ENCODE results near the gene BBOX1.

BBOX1 gene

DNA sequence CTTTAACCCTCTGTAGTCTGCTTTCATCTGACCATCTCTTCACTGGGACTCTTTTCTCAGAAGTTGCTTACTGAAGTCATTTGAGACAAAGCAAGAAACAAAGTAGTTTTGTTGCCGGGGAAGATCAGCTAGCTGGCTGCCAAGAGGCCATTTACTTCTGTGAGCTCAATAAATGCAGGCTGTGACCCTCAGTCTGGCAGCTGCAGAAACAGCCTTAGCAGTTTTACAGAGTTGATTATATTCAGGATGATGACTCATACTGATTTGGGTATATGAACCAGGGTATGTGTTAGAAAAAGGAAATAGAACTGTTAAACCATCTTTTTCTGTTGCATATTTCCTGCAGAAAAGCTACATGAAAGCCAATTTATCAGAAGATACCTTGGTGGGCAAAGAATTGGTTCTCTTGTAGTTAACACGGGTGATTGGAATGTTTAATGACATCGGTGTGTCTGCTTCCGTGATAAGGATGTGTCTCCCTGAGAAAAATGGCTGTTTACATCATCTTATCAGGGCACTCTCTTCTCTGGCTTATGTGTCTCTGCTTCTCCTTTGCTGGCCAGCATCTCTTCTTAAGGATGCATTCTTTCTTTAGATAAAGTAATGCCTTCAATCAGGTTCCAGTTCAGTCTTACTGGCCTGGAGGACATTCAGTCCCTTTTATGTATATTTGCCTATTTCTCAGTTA lies 28.2 kb upstream of the BBOX1 start:
- Histone ChIP-seq H3K36me3 (ENCODE audit: insufficient read depth, low read length) (no peaks in the 10 kb centered on the region), H3K4me1 (ENCODE audit: insufficient read depth, low read length) (peaks cover 29% of the 10 kb centered on the region), H3K9me3 (ENCODE audit: low read length) (peaks cover 2% of the 10 kb centered on the region), H3K27me3 (ENCODE audit: insufficient read depth, low read length) (no peaks in the 10 kb centered on the region), H2AFZ (ENCODE audit: low read depth, low read length) (peak overlapping the region; percentile 31), H3K4me3 (ENCODE audit: low read length) (no peak overlapping the region)

DNA sequence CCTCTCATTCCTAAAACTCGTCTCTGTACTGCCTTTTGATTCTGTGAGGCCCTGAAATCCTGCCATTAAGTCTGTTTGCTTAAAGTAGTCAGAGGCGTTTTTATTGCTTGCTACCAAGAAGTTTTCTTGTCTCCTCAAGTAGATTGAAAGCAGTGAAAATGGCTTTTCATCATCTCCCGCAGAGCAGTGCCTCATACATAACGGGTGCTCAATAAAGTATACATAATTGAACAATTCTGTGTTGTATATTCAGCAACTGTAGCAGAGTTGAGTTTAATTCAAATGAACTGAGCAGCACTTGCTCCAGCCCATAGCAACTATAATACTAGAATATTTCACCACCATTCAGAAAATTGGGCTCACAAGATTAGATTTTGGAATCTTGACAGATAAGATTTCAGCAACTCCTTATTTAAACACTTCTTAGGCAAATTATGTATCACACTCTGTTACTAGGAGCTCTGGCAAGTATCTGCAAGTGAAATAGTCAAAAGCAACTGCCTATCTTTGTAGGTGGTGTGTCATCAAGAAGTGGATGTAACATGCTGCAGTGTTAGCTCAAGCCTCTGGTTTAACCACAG lies 26.7 kb upstream of the BBOX1 start:
- Histone ChIP-seq H3K4me1 (ENCODE audit: insufficient read depth, low read length) (peaks cover 29% of the 10 kb centered on the region), H3K4me3 (ENCODE audit: low read length) (no peak overlapping the region), H3K36me3 (ENCODE audit: insufficient read depth, low read length) (no peaks in the 10 kb centered on the region), H2AFZ (ENCODE audit: low read depth, low read length) (peak overlapping the region; percentile 5), H3K9me3 (ENCODE audit: low read length) (peaks cover 2% of the 10 kb centered on the region), H3K27me3 (ENCODE audit: insufficient read depth, low read length) (no peaks in the 10 kb centered on the region)

DNA sequence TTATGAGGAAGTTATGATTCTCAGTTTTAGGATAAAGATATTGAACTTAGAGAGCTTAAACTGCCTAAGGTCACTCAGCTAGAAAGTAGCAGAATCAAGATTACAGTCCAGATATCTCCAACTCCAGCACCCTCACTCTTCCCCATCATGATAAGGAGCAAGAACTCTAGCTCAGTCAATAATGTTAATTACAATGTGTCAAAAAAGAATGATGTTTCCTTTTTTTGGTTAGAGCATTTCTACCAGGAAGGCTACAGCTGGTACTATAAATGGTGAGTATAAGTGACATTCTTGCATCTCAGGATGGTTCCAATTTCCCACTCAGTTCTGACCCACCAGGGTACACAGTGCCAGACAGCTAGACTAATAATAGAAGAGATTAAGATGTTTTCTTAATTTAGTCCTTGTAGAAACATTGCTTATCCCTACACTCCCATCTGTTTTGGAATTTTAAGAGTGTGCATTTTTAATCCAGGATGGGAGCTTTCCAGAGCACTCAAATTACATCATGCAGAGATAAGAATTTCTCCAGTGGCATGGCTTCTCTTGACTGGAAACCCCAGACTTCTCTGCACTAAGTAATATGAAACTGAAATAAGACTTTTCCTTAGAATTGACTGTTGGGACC lies 21.6 kb upstream of the BBOX1 start:
- Histone ChIP-seq H2AFZ (ENCODE audit: low read depth, low read length) (no peak overlapping the region), H3K27me3 (ENCODE audit: insufficient read depth, low read length) (no peaks in the 10 kb centered on the region), H3K9me3 (ENCODE audit: low read length) (peaks cover 2% of the 10 kb centered on the region), H3K36me3 (ENCODE audit: insufficient read depth, low read length) (no peaks in the 10 kb centered on the region), H3K4me1 (ENCODE audit: insufficient read depth, low read length) (peaks cover 2% of the 10 kb centered on the region), H3K4me3 (ENCODE audit: low read length) (no peak overlapping the region)

DNA sequence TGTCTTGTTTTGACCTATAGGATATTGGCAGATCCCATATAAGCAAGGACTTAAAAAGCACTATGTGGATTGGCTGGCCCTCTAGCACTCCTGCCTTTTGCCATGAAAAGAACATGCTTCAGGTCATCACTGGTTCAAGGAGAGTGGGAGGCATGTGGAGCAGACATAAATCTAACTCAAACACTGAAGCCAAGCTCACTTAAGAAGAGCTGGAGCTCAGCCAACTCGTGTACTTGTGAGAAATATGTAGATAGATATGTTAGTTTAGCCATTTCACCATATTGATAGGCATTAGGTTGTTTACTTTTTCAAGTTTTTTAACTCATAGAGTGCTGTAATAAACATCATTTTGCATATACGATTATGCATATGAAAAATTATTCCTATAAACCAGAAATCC lies 19.9 kb upstream of the BBOX1 start:
- H3K4me1 ChIP-seq (ENCODE audit: insufficient read depth, low read length): no peaks in the 10 kb centered on the region
- no peaks in the 10 kb centered on the region for H3K27me3 ChIP-seq (ENCODE audit: insufficient read depth, low read length)
- peaks cover 2% of the 10 kb centered on the region for H3K9me3 ChIP-seq (ENCODE audit: low read length)
- H3K4me3 ChIP-seq (ENCODE audit: low read length): no peak overlapping the region
- no peaks in the 10 kb centered on the region for H3K36me3 ChIP-seq (ENCODE audit: insufficient read depth, low read length)
- no peak overlapping the region for H2AFZ ChIP-seq (ENCODE audit: low read depth, low read length)

DNA sequence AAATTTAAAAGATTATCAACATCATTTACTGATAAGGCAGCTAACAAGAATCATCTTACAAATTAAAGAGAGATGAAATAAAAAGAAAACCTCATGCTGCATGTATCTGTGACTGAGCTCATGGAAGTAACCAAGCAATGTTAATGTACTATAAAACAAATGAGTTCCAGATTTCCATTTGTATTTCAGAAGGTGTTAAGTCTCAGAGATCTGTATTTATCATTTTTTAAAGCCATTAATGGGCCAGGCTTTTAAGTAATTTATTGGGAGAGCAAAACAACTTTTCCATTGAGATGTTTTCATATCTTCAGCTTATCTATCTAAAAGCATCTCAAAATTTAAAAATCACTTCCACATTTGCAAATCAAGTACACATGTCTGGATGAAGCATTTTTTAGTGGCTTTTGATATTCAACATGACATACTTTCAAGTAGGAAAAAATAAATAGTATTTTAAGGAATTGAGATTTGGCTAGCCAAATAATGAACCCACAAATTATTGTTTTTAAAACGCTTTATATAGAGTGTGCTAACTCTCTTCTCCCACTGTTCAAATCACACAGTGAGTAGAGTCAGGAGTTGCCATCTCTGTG lies 17.9 kb upstream of the BBOX1 start:
- H3K27me3 ChIP-seq (ENCODE audit: insufficient read depth, low read length): no peaks in the 10 kb centered on the region
- no peaks in the 10 kb centered on the region for H3K9me3 ChIP-seq (ENCODE audit: low read length)
- no peaks in the 10 kb centered on the region for H3K36me3 ChIP-seq (ENCODE audit: insufficient read depth, low read length)
- H3K4me1 ChIP-seq (ENCODE audit: insufficient read depth, low read length): no peaks in the 10 kb centered on the region
- H2AFZ ChIP-seq (ENCODE audit: low read depth, low read length): no peak overlapping the region
- H3K4me3 ChIP-seq (ENCODE audit: low read length): no peak overlapping the region

DNA sequence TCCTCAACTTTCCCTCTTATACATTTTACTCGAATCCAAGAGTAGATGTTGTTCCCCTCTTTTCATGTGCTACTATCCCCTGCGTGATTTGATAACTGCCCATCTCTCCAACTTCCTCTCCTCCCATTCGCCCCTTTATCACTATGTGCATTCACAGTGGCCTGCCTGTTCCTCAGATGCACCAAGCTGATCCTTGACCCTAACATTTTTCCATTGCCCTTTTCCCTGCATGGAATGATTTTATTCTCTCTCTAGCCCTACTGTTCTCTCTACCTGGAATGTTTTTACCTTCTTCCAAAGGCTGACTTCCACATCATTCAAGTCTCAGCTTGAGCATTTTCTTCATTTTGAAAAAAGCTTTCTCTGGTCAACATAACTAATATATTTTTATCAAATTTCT lies 15.8 kb upstream of the BBOX1 start:
- Histone ChIP-seq H3K4me3 (ENCODE audit: low read length) (no peak overlapping the region), H2AFZ (ENCODE audit: low read depth, low read length) (no peak overlapping the region), H3K36me3 (ENCODE audit: insufficient read depth, low read length) (no peaks in the 10 kb centered on the region), H3K9me3 (ENCODE audit: low read length) (no peaks in the 10 kb centered on the region), H3K4me1 (ENCODE audit: insufficient read depth, low read length) (no peaks in the 10 kb centered on the region), H3K27me3 (ENCODE audit: insufficient read depth, low read length) (no peaks in the 10 kb centered on the region)

DNA sequence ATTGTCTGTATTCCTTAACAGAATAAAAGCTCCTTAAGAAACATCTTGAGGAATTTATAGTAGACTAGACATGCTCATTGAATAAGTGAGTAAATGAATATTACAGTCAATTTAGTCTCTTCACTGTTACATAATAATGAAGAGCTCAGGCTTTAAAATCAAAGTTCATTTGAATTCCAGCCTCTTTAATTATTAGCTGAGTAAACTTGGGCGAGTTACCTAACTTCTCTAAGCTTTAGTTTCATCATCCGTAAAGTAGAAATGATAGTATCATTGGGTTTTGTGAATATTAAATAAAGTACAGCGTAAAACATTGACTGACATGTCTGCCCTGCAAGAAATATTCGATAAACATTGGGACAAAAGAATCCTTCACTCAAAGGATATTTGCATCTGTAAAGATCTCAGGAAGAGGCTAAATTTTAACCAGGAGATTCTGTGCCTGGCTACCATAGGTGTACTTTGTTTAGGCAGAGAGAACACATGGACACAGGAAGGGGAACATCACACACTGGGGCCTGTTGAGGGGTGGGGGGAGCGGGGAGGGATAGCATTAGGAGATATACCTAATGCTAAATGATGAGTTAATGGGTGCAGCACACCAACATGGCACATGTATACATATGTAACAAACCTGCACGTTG lies 15.2 kb upstream of the BBOX1 start:
- H3K27me3 ChIP-seq (ENCODE audit: insufficient read depth, low read length): no peaks in the 10 kb centered on the region
- no peaks in the 10 kb centered on the region for H3K9me3 ChIP-seq (ENCODE audit: low read length)
- H3K36me3 ChIP-seq (ENCODE audit: insufficient read depth, low read length): no peaks in the 10 kb centered on the region
- H3K4me1 ChIP-seq (ENCODE audit: insufficient read depth, low read length): no peaks in the 10 kb centered on the region
- no peak overlapping the region for H2AFZ ChIP-seq (ENCODE audit: low read depth, low read length)
- no peak overlapping the region for H3K4me3 ChIP-seq (ENCODE audit: low read length)

DNA sequence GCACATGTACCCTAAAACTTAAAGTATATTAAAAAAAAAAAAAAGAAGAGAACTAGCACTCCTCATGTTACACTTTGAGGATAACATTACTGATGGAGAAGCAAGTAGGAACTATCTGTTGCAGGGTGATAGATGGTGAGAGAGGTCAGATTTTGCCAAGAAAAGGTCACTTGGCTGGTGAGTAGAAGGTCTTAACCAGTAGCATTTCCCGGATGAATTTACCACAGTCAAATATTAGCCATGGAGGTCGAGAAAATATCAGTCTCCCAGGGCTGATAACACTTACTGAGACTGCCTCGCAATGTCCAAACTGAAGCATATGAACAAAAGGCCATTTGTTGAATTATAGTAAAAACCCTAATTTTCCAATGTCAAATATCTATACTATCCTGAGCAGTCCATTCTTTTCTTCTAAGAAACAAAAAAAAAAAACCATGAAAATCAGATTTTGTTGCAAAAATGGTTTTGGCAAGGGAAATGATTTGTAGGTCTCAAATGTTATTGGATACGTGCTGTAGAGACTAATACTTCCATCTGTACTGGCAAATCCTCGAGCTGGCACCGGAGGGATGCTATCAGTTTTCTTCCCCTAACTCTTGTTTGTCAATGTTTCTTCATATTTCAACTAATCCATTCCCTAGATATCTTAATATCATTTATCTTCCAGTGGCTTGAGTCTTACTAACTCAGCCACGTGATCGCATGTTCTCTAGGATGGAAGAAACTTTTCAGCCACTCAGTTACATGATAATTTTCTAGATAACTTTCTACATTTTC lies 14.5 kb upstream of the BBOX1 start:
- no peaks in the 10 kb centered on the region for H3K27me3 ChIP-seq (ENCODE audit: insufficient read depth, low read length)
- H2AFZ ChIP-seq (ENCODE audit: low read depth, low read length): no peak overlapping the region
- H3K4me1 ChIP-seq (ENCODE audit: insufficient read depth, low read length): no peaks in the 10 kb centered on the region
- no peak overlapping the region for H3K4me3 ChIP-seq (ENCODE audit: low read length)
- H3K36me3 ChIP-seq (ENCODE audit: insufficient read depth, low read length): no peaks in the 10 kb centered on the region
- no peaks in the 10 kb centered on the region for H3K9me3 ChIP-seq (ENCODE audit: low read length)

DNA sequence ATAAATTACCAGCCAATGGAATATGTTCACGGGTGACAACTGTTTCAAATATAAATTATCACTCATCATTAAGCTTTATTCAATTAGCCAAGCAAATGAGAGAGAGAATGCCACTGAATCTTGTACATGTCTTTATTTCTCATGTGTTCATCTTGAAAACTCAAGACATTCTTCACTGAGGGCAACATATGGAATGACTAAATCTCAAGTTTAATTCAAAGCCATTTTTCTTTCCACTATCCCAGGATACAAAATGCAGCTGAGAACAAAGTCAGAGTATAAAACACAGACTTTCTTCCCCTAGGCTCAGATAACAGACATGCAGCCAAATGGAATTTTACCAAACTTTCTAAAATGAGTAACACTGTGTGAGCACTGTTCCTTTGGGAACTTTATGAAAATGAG lies 12.1 kb upstream of the BBOX1 start:
- H3K27me3 ChIP-seq (ENCODE audit: insufficient read depth, low read length): no peaks in the 10 kb centered on the region
- no peaks in the 10 kb centered on the region for H3K36me3 ChIP-seq (ENCODE audit: insufficient read depth, low read length)
- no peak overlapping the region for H3K4me3 ChIP-seq (ENCODE audit: low read length)
- no peaks in the 10 kb centered on the region for H3K9me3 ChIP-seq (ENCODE audit: low read length)
- no peaks in the 10 kb centered on the region for H3K4me1 ChIP-seq (ENCODE audit: insufficient read depth, low read length)
- no peak overlapping the region for H2AFZ ChIP-seq (ENCODE audit: low read depth, low read length)

DNA sequence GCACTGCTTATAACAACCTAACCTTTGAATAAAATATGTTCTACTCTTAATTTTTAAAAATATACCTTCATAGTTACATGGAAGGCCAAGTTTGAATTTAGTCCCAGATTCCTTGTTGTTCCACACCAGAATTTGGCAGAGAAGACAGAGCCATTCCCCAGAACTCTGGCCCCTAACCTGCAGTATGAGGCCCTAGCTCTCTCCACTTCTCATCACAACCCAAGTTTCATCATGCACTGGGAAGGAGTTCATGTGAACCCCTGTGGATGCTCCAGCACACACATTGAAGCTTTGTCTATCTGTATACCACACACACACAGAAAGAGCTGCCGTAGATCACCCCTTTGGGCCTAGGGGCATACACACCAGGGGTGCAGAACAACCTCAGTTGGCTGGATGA lies 10.6 kb upstream of the BBOX1 start:
- no peaks in the 10 kb centered on the region for H3K4me1 ChIP-seq (ENCODE audit: insufficient read depth, low read length)
- no peaks in the 10 kb centered on the region for H3K36me3 ChIP-seq (ENCODE audit: insufficient read depth, low read length)
- H3K27me3 ChIP-seq (ENCODE audit: insufficient read depth, low read length): no peaks in the 10 kb centered on the region
- no peak overlapping the region for H3K4me3 ChIP-seq (ENCODE audit: low read length)
- H3K9me3 ChIP-seq (ENCODE audit: low read length): no peaks in the 10 kb centered on the region
- H2AFZ ChIP-seq (ENCODE audit: low read depth, low read length): no peak overlapping the region

DNA sequence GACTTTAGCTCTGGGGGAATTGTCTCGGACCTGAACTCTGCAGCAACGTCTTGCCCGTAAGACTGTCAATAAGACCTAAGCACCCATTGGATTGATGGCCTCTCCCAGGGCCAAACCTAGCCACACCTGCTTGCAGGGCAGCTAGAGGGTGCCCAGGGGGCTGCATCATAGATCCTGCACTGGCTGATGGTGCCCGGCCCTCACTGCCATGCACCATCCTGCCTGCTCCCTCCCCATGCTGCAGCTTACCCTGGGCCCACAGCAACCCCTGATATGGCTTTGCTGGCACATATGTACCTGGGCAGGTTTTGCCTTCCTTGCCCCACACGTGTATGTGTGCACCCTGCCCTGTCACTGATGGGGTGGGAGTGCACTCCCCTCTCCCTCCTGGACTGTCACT lies 8.9 kb upstream of the BBOX1 start:
- no peaks in the 10 kb centered on the region for H3K27me3 ChIP-seq (ENCODE audit: insufficient read depth, low read length)
- H3K4me3 ChIP-seq (ENCODE audit: low read length): no peak overlapping the region
- no peaks in the 10 kb centered on the region for H3K9me3 ChIP-seq (ENCODE audit: low read length)
- no peak overlapping the region for H2AFZ ChIP-seq (ENCODE audit: low read depth, low read length)
- no peaks in the 10 kb centered on the region for H3K36me3 ChIP-seq (ENCODE audit: insufficient read depth, low read length)
- no peaks in the 10 kb centered on the region for H3K4me1 ChIP-seq (ENCODE audit: insufficient read depth, low read length)

DNA sequence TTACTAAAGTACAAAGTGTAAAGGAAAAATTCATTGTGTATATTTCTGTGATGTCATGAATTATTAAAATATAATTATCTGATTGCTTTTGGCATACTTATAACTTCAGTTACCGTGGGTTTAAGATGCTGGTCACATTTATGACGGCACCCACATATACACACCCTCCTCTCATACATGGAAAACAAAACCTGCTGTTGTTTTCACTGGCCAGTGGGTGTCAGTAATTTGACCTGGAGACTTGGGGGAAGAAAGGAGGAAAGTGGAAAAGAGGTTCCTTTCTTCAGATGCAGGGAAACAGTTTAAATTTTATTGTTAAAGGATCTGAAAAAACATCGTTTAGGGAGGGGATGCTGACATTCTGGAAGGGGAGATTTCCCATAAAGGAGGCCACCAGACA lies 742 bp upstream of the BBOX1 start:
- no peaks in the 10 kb centered on the region for H3K4me1 ChIP-seq (ENCODE audit: insufficient read depth, low read length)
- H3K27me3 ChIP-seq (ENCODE audit: insufficient read depth, low read length): no peaks in the 10 kb centered on the region

More for the DNA sequence above, 742 bp upstream of the BBOX1 start:
- no peak overlapping the region for H2AFZ ChIP-seq (ENCODE audit: low read depth, low read length)
- H3K9me3 ChIP-seq (ENCODE audit: low read length): no peaks in the 10 kb centered on the region
- no peak overlapping the region for H3K4me3 ChIP-seq (ENCODE audit: low read length)
- no peaks in the 10 kb centered on the region for H3K36me3 ChIP-seq (ENCODE audit: insufficient read depth, low read length)

Data from neuron (in vitro differentiated cells).